ENCODE results near the gene TRAF2.

DNA sequence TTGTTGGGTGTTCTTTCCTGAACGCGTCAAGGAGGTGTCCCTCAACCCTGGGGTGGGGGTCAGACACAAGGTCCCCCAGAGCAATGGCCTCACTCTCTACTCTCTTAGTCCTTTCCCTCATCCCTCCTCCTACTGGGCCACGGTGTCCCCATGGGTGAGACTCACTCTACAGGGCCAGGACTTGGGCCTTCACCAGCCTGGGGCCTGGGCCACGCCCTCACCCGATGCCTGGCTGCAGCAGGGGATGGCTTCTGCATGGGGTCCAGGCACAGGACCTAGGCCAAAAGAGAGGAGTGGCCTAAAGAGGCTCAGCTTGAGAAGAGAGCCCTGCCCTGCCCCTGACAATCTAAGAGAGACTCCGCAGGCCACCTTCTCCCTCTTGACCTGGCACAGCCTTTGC, 71.6 kb downstream of the TRAF2 start:
- TF ChIP-seq JUND (IDR thresholded peaks at IDR 0.05; ENCODE audit: borderline replicate concordance, low read depth, low read length), result no peak
- TF ChIP-seq JUND (tag; IDR thresholded peaks at IDR 0.05; ENCODE audit: borderline replicate concordance, low read depth, low read length), result no peak
- no peak for TF ChIP-seq L3MBTL2 (IDR thresholded peaks at IDR 0.05)
- TF ChIP-seq, protein P1, sequence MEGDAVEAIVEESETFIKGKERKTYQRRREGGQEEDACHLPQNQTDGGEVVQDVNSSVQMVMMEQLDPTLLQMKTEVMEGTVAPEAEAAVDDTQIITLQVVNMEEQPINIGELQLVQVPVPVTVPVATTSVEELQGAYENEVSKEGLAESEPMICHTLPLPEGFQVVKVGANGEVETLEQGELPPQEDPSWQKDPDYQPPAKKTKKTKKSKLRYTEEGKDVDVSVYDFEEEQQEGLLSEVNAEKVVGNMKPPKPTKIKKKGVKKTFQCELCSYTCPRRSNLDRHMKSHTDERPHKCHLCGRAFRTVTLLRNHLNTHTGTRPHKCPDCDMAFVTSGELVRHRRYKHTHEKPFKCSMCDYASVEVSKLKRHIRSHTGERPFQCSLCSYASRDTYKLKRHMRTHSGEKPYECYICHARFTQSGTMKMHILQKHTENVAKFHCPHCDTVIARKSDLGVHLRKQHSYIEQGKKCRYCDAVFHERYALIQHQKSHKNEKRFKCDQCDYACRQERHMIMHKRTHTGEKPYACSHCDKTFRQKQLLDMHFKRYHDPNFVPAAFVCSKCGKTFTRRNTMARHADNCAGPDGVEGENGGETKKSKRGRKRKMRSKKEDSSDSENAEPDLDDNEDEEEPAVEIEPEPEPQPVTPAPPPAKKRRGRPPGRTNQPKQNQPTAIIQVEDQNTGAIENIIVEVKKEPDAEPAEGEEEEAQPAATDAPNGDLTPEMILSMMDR (IDR thresholded peaks at IDR 0.05 in 2 of 3, conservative IDR thresholded peaks at IDR 0.05 in 1 of 3; ENCODE audit: insufficient read depth in 2 of 3, low read depth in 1 of 3, low read length in 3 of 3), result no peak
- TF ChIP-seq GTF2F1 (IDR thresholded peaks at IDR 0.05; ENCODE audit: low read depth, low read length), result no peak
- TF ChIP-seq, protein P2, sequence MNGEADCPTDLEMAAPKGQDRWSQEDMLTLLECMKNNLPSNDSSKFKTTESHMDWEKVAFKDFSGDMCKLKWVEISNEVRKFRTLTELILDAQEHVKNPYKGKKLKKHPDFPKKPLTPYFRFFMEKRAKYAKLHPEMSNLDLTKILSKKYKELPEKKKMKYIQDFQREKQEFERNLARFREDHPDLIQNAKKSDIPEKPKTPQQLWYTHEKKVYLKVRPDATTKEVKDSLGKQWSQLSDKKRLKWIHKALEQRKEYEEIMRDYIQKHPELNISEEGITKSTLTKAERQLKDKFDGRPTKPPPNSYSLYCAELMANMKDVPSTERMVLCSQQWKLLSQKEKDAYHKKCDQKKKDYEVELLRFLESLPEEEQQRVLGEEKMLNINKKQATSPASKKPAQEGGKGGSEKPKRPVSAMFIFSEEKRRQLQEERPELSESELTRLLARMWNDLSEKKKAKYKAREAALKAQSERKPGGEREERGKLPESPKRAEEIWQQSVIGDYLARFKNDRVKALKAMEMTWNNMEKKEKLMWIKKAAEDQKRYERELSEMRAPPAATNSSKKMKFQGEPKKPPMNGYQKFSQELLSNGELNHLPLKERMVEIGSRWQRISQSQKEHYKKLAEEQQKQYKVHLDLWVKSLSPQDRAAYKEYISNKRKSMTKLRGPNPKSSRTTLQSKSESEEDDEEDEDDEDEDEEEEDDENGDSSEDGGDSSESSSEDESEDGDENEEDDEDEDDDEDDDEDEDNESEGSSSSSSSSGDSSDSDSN (IDR thresholded peaks at IDR 0.05; ENCODE audit: borderline replicate concordance in 1 of 2, low read depth in 2 of 2, low read length in 2 of 2), result no peak
